GM12892 (cell line): Measurements from ENCODE around the gene PDCD1.

ENCODE experiments used
- DNase-seq: peaks from one replicate; pipeline ENCODE4 v3.0.0; 2011; ENCODE audit not compliant: insufficient read length
- FAIRE-seq: peaks from 2 replicates; lab custom pipeline; 2011; peaks lifted over from hg19 to GRCh38; lab: Jason Lieb, UNC
- POLR2A ChIP-seq: IDR thresholded peaks from 2 replicates; pipeline ENCODE4 v1.6.1; 2011; ENCODE audit warnings: low read depth, low read length, control low read depth
- POLR2AphosphoS5 ChIP-seq: IDR thresholded peaks from 2 replicates; pipeline ENCODE4 v1.6.1; 2011; ENCODE audit warnings: low read depth, low read length, control low read depth
- TAF1 ChIP-seq: IDR thresholded peaks from 2 replicates; pipeline ENCODE4 v1.6.1; 2011; ENCODE audit warnings: low read depth, mild to moderate bottlenecking, control low read depth, low read length, borderline replicate concordance

PDCD1 gene

DNA sequence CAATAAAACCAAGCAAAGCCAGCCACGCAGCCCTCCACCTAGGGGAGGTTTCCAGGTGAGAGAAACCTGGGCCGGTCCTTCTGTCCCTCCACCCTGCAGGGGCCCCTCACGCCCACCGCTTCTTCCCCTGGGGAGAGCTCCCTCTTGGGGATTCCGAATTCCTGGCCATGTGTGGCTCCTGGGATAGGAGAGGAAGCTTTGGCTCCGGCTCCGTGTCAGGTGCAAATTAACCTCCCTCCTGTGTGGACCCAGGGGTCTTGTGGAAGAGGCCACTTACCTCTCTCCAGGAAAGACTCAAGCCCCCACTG is 15.1 kb upstream of the PDCD1 start:
- TF ChIP-seq POLR2A (no peak), TAF1 (no peak), POLR2AphosphoS5 (no peak)
- FAIRE-seq (no peak), DNase-seq (no peak)

DNA sequence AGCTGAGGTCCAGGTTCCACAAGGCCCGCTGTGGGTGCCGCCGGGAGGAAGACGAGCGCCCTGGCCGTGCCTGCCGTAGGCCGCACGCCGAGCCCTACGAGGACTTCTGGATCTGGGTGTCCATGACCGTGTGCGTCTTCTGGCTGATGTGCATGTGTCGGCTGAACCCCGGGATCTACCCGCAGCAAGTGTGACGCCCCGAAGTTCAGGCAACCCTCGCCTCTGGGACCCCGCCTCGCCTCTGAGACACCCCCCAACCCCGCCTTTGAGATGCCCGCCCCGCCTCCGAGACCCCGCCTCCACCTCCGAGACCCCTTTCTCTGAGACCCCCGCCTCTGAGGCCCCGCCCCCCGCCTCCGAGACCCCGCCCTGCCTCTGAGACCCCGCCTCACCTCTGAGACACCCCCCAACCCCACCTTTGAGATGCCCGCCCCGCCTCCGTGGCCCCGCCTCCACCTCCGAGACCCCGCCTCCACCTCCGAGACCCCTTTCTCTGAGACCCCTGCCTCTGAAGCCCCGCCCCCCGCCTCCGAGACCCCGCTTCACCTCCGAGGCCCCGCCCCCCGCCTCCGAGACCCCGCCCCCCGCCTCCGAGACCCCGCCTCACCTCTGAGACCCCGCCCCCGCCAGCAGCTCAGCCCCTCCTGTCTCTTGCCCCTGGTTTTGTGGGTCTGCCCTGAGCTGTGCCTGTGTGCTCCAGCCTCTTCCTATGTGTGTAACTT is 14.5 kb upstream of the PDCD1 start:
- no peak for DNase-seq
- TF ChIP-seq POLR2A (no peak), TAF1 (no peak), POLR2AphosphoS5 (no peak)
- no peak for FAIRE-seq

DNA sequence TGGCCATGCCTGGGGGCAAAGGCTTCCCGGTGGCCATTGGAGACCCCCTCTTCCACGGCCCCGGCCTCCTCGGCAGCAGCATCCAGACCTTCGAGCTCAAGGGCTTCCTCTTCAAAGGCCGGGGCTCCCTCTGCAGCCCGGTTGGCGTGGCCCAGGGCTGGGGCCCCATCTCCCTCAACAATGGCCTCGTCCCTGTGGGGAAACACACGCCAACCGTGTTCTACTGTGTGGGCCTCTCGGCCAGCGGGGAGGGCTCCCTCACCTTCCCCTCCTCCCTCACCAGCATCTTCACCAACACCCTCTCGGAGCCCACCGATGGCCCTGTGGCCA is 13.6 kb upstream of the PDCD1 start:
- DNase-seq (no peak), FAIRE-seq (no peak)
- no peak for TF ChIP-seq POLR2A
- TF ChIP-seq POLR2AphosphoS5: no peak
- no peak for TF ChIP-seq TAF1

DNA sequence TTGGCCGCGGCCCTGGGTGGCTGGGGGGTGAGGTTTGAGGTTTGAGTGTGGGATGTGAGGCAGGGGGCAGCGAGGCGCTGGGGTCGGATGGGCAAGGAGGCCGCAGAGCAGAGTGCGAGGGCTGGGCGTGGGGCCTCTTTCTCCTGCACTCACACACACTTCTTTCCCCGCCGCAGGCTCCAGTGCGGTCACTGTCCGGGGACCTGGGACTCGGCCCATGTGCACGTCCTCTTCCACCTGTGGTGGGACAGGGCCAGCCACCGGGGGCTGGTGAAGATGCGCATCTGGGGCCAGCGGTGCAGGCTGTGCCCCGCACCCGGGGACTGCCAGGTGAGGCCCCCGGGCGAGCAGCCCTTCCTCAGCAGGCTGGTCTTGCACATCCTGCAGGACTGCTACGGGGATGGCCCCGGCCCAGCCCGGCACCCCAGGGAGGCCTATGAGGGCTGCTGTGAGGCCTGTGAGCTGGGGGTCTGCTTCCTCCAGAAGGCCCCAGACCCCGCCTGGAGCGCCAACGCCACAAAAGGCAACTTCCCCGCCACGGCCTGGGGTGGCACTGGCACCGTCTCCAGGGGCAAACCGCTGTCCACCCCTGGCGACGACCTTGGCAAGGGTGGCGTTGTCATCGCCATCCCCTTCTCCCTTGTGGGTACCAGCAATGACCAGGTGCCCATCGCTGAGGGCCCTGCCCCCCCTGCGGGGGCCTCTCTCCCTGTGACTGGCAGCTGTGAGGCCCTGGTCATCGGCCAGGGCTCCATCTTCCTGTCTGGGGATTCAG is 13.0 kb upstream of the PDCD1 start:
- TF ChIP-seq TAF1: no peak
- no peak for TF ChIP-seq POLR2A
- no peak for TF ChIP-seq POLR2AphosphoS5
- FAIRE-seq: no peak

DNA sequence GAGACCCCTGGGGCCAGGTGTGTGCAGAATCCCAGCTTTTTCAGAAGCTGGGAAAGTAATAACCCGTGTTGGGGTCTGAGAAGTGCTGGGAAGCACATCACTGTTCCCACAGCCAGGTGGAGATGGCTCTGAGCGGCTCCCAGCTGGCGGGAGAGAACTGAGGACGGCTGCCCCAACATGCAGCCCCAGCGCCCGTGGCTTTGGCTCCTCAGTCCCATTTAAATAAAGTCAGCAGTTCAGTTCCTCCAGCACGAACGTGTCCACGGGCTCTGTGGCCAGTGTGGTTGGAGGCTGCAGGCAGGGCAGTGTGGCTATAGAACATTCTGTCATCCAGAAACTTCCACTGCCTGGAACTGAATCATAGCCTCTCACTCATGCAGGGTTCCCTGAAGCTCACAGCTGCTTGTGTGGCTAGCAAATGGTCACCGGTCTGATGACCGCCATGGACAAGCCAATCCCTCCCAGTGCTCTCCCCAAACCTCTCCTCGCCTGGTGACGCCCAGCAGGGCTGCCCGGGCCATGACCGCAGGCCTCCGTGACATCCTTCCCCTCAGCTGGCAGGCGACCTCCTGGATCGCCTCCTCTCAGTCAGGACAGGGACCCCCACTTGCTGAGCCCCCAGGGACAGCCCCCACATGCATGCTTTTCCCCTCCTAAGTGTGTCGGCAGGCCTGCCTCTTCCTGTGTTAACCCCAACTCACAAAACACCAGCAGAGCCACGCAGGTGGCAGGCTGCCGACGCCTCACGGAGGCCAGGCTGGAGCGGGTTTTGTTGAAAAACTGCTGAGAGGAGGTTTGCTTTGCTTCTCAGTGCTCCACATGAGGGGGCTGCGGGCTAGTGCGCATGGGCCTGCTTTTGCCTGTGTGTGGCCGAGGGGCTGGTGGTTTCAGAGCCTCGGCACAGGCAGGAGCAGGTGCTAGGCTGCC is 12.2 kb upstream of the PDCD1 start:
- TF ChIP-seq POLR2AphosphoS5 (no peak), TAF1 (no peak), POLR2A (no peak)
- no peak for FAIRE-seq
- DNase-seq: no peak

More for the DNA sequence above, 13.0 kb upstream of the PDCD1 start:
- DNase-seq: no peak

DNA sequence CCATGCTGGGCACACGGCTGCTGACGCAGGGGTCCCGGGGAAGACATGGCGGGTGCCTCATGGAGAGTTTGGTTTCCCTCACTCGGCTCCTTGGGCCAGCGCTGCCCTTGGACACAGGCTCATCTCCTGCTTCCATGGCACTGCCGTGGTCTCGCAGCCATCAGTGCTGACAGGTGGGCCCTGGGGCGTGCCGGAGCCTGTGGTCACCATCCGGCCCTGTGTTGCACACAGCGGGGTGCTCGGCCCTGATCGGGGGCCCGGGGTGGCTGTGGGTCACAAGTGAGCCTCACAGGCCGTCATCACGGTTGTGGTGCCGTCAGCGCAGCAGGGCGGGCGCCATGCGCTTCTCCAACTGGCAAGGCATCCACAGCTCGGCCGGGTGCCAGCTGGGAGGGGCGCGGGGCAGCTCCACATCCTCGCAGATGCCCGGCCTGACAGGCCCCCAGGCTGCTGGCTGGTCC is 11.4 kb upstream of the PDCD1 start:
- no peak for FAIRE-seq
- no peak for DNase-seq
- TF ChIP-seq TAF1 (no peak), POLR2A (no peak), POLR2AphosphoS5 (no peak)

DNA sequence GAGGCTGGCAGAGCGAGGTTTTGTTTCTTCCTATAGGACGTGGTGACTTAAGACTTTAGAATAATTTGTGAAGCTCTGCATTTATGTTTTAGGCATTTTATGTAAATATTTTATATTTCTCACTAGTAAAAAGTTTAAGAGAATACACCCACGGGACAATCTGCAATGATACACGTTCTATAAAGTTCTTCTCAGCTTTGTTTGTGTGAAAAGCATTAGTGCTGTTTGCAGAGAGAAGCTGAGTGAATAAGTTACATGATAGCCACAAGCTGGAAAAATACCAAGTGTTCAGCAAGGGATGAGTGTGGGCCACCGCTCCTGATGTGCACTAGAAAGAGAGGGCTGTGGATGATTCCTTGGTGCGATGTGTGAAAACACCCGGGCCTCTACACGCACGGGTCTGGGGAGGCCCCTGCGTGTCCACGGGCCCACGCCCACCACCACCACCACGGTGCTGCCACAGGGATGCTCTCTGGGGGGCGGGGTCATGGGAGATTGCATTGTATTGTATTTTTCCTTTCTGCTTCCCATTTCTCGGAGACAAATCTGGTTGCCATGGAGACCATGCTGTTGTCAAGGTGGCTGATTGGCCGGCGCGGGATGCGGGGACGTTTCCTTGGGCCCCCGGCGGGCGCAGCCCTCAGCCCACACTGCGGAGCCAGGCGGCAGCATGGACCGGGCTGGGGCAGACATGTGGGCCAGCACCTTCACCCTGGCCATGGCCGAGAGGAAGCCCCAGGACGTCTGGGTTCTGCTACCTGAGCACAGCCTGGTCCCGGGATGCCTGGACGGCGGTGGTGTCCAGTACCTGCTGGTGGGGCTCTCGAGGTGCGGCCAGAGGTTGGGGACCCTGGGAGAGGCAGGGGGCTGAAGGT is 10.6 kb upstream of the PDCD1 start, which contains the start of gene RTP5:
TSS of gene RTP5 (plus strand) at position 643 of the 875 bp plus-strand sequence. CDS start at position 671, 28 bp downstream.
- TF ChIP-seq POLR2A: no peak
- no peak for TF ChIP-seq POLR2AphosphoS5
- no peak for DNase-seq
- no peak for FAIRE-seq

DNA sequence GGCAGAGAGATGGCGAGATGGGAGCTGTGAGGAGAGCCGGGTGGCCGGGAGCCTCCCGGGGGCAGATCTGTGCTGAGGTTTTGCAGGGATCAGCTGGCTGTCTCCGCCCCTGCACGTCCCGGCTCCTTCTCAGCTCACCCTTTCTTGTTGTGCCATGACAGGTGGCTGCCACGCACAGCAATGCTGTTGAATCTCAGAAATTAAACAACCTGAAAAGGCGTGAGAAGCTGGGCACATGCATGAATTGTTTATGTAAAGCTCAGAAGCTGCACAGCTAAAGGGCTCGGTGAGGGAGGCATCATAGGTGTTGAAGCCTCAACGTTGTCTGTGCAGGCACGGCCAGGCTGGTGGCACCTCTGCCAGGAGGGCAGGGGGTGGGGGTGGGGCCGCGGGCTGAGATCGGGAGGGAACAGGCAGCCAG is 10.0 kb upstream of the PDCD1 start:
- FAIRE-seq: no peak
- TF ChIP-seq TAF1 (no peak), POLR2A (no peak), POLR2AphosphoS5 (no peak)
- DNase-seq: no peak

DNA sequence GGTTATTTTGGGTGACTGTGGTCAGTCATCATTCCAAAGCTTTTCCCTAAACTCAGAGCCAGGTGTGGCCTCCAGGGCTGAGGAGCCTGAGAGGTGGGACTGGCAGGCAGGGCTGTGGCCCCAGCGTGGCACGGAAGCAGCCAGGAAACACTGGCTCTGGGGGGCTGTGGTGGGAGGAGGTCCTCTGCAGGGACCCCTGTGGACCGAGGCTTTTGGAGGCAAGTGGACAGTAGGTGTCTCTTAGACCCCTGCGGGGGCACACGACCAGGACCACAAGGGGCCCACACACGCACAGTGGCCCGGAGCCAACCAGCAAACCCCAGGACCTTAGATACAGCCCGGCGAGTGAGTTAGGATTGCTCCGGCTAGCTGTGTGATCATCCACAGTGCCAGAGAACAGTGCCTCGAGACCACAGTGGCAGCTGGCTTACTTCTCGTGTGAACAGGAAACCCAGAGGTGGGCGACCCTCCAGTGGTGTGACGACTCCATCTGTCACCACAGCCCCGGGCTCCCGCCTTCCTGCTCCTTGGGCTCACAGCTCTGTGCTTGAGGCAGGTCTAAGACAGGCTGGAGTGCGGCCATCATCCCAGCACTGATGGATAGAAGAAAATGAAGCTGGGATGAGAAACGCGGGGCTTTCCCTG is 9.2 kb upstream of the PDCD1 start:
- DNase-seq: no peak
- TF ChIP-seq POLR2A (no peak), TAF1 (no peak), POLR2AphosphoS5 (no peak)
- FAIRE-seq: no peak
